Ascending aorta (tissue), 2 donors: ENCODE measurements around the gene FRMD4A. TPM values are rescaled to one million over a fixed set of nuclear protein-coding genes. Genes with fewer than 3 reads are reported as not detected.

ENCODE experiments used
- DNase-seq, 2 donors: peaks; one replicate each; pipeline ENCODE4 v3.0.0-alpha.2; 2019; ENCODE audit warnings: low spot score in 2 of 2
- H3K27ac ChIP-seq, 2 donors: fragments of 200-600 bp; sonication (generic); one replicate each; pipeline ENCODE4 v1.5.1; 2016 to 2017; ENCODE audit warnings: mild to moderate bottlenecking in 1 of 2
- H3K27me3 ChIP-seq: fragments of 200-600 bp; sonication (generic); one replicate; pipeline ENCODE4 v1.5.1; 2017
- H3K36me3 ChIP-seq, 2 donors: fragments of 200-600 bp; sonication (generic); one replicate each; pipeline ENCODE4 v1.5.1; 2016
- H3K4me1 ChIP-seq, 2 donors: fragments of 200-600 bp; sonication (generic); one replicate each; pipeline ENCODE4 v1.5.1; 2016 to 2017; ENCODE audit warnings: mild to moderate bottlenecking in 1 of 2
- H3K4me3 ChIP-seq, 2 donors: fragments of 200-600 bp; sonication (generic); one replicate each; pipeline ENCODE4 v1.5.1; 2016 to 2017; ENCODE audit warnings: mild to moderate bottlenecking in 1 of 2
- H3K9me3 ChIP-seq, 2 donors: fragments of 200-600 bp; sonication (generic); one replicate each; pipeline ENCODE4 v1.5.1; 2016
- intact Hi-C: fragments of 100-400 bp; cut with DNase I; formaldehyde crosslinking; loops from one replicate; pipeline ENCODE4 v1.15.1; 2023
- total RNA-seq: library from RNA; depleted of rRNA; stranded (reverse); fragments of >200 nt; gene quantifications from one replicate; pipeline ENCODE4 v1.1.0, GENCODE V29; 2016
- TF ChIP-seq, protein P1 (sequence below), 3 experiments: fragments of 200-600 bp in 2 of 3; fragments of 450-650 bp in 1 of 3; sonication (generic) in 2 of 3; IDR thresholded peaks; one replicate each; pipeline ENCODE4 v1.5.1; 2016 to 2019; ENCODE audit warnings: antibody characterized with exemption in 3 of 3, mild to moderate bottlenecking in 1 of 3, moderate library complexity in 1 of 3

Gene FRMD4A
- total RNA-seq, 1 donor from 2014 or later, result 108 TPM

DNA sequence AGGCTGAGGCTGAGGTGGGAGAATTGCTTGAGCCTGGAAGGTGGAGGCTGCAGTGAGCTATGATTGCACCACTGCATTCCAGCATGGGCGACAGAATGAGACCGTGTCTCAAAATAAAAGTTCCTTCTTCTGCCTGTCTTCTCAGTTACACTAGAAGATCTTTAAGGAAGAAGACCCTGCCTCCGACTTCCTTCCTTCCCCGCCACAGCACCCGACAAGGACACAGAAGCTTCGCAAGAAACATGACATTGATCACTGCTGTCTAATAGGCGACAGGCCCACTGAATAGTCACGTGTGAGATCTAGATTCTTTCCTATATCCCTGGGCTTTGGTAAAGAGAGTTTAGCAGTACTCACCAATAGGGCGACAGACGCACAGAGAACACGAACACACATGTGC lies 625.8 kb downstream of the FRMD4A start:
- peaks cover 5 to 7% of the 10 kb centered on the region in 2 donors for H3K36me3 ChIP-seq
- no peaks in the 10 kb centered on the region for H3K27me3 ChIP-seq
- H3K4me3 ChIP-seq, result no peak overlapping the region
- TF ChIP-seq, protein P1, sequence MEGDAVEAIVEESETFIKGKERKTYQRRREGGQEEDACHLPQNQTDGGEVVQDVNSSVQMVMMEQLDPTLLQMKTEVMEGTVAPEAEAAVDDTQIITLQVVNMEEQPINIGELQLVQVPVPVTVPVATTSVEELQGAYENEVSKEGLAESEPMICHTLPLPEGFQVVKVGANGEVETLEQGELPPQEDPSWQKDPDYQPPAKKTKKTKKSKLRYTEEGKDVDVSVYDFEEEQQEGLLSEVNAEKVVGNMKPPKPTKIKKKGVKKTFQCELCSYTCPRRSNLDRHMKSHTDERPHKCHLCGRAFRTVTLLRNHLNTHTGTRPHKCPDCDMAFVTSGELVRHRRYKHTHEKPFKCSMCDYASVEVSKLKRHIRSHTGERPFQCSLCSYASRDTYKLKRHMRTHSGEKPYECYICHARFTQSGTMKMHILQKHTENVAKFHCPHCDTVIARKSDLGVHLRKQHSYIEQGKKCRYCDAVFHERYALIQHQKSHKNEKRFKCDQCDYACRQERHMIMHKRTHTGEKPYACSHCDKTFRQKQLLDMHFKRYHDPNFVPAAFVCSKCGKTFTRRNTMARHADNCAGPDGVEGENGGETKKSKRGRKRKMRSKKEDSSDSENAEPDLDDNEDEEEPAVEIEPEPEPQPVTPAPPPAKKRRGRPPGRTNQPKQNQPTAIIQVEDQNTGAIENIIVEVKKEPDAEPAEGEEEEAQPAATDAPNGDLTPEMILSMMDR (IDR thresholded peaks at IDR 0.05), result no peak
- peaks cover 5 to 15% of the 10 kb centered on the region in 2 donors for H3K4me1 ChIP-seq
- intact Hi-C loops, result no loop called here
- DNase-seq, result no peak
- no peak overlapping the region for H3K27ac ChIP-seq
- no peaks in the 10 kb centered on the region for H3K9me3 ChIP-seq

DNA sequence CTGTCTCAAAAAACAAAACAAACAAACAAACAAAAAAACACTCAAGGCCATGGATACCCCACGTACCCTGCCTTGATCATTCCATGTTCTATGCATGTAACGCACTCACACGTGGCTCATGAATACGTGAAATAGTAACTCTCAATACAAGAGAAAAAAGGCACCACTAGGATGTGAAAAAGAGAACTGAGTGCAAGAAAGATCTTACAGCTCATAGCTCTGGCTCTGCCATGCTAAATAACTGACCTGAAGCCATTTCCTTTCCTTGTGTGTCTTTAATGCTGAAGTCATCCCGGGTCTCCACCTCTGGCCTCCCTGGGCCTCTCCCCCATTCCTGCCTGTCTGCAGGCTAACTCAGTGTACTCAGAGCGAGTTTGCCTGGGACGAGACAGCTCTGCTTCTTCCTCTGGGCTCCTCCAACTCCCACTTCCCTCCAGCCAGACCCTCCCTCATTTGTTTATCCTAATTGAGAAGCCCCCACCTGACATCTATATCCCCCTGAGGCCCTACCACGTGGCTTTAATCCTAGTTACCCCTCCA lies 626.7 kb downstream of the FRMD4A start:
- H3K27me3 ChIP-seq, result no peaks in the 10 kb centered on the region
- H3K36me3 ChIP-seq, result peaks cover 5 to 7% of the 10 kb centered on the region in 2 donors
- intact Hi-C loops, result no loop called here
- TF ChIP-seq, protein P1 (IDR thresholded peaks at IDR 0.05), result no peak
- DNase-seq, result no peak
- H3K4me1 ChIP-seq, result peaks cover 5 to 15% of the 10 kb centered on the region in 2 donors
- no peak overlapping the region for H3K4me3 ChIP-seq
- no peak overlapping the region for H3K27ac ChIP-seq
- no peaks in the 10 kb centered on the region for H3K9me3 ChIP-seq

DNA sequence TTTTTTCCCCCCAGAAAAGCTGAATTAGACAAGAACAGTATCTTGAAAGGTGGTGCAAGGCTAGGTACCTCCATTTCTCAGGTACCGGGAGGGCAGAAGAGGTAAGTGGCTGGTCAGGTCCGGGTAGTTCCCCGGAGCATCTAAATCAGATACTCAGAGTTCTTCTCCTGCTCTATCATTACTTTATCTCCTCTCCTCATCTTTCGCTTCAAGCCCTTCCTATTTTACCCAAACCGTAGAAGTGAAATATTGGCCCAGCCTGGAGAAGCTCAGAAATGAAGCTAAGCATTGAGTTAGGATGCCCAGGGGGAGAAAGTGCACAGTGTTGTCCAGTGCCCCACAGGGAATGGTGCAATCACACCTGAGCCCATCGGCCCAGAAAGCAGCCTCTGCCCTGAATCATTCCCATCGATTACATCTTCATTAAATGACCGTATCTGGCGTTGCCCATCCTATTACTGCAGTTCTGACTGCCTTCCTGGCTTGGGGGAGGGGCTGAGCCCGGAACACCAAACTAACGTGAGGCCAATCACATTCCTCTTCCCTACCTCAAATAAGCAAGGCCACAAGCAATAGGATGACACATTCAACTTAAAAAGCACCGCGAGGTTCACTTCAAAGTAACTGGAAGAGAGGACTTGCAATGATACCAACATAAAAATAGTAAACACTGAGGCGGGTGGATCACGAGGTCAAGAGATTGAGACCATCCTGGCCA lies 627.5 kb downstream of the FRMD4A start:
- Histone ChIP-seq H3K9me3 (no peaks in the 10 kb centered on the region), H3K27ac (no peak overlapping the region), H3K27me3 (no peaks in the 10 kb centered on the region), H3K36me3 (peaks cover 5 to 7% of the 10 kb centered on the region in 2 donors), H3K4me1 (peaks cover 5 to 13% of the 10 kb centered on the region in 2 donors), H3K4me3 (no peak overlapping the region)
- intact Hi-C loops, result no loop called here
- no peak for DNase-seq
- TF ChIP-seq, protein P1 (IDR thresholded peaks at IDR 0.05), result no peak

DNA sequence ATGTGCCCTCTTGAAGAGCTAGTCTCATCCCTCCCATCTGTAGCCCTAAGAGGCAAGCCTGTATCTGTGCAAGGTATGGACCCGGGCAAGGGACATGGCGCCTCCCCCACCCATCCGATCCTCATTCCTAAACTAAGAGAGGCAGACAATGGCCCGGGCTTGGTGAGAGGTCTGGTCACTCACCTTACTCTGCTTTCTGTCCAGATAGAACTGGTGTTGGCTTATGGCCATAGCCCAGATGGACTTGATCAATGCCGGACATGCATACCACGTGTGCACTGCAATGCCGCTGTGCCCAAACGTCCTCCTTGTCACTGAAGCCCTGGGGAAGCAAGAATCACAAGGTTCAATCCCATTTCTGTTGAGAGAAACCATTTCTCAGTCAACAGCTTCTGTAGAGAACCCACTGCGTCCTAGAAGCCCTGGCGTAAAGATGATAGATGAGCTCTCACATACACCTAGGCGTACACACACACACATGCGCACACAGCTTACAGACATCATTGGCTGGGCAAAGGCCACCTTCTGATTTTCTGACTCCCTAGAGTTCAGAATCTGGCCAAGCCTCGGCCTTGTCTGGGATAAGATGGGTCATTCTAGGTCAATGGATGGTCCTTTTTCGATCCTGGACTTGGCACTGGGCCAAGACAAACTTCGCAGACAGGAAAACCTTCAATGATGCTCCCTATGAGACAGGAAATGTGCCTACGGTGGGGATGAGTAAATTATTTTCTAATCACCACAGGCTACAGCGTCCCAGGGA lies 629.4 kb downstream of the FRMD4A start:
- H3K36me3 ChIP-seq, result peaks cover 5 to 13% of the 10 kb centered on the region in 2 donors
- H3K27ac ChIP-seq, result no peak overlapping the region
- no peaks in the 10 kb centered on the region for H3K4me1 ChIP-seq
- intact Hi-C loops, result no loop called here
- DNase-seq, result no peak
- no peaks in the 10 kb centered on the region for H3K27me3 ChIP-seq
- no peak overlapping the region for H3K4me3 ChIP-seq
- TF ChIP-seq, protein P1 (IDR thresholded peaks at IDR 0.05), result no peak
- H3K9me3 ChIP-seq, result no peaks in the 10 kb centered on the region

DNA sequence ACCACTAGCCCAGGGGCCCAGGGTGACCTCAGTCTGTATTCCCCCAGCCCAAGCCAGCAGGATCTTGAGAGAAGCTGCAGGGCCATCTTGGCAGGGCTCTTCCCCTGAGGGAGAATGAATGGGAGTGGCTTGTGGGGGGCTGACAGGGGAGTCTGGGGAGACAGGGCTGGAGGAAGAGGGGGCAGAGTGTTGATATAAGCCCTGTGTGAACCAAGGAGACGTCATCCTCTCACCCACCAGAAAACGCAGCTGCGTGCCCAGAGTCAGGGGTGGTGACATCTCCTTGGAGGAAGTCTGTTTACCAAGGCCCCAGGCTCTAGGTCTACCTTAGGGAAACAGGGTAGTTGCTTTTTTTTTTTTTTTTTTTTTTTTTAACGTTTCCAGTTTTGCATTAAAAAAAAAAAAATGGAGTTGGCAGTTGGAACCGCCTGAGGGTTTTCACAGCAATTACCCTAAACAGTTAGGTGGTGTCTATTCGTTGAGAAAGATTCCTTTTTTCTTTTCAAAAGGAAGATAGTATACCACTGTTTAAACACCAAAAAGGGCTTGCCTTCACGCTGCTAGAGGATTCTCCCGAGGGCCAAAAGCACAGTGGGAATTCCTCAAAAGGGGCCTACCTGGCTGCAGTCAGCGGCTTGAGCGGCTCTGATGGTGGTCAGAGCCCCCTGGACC lies 630.1 kb downstream of the FRMD4A start:
- no peak overlapping the region for H3K27ac ChIP-seq
- H3K4me1 ChIP-seq, result no peaks in the 10 kb centered on the region
- no peak for DNase-seq
- H3K36me3 ChIP-seq, result peaks cover 6 to 13% of the 10 kb centered on the region in 2 donors
- intact Hi-C loops, result no loop called here
- H3K27me3 ChIP-seq, result no peaks in the 10 kb centered on the region
- no peak overlapping the region for H3K4me3 ChIP-seq
- no peaks in the 10 kb centered on the region for H3K9me3 ChIP-seq
- TF ChIP-seq, protein P1 (IDR thresholded peaks at IDR 0.05), result no peak
